Psoas muscle (tissue), 8 donors: ENCODE results near the gene CAMK2N1. TPM values are rescaled to one million over a fixed set of nuclear protein-coding genes. Genes with fewer than 3 reads are reported as not detected.

Experiments
- ATAC-seq, 4 donors: fragments of 200-7000 bp; cut with Tn5 transposase; one replicate each; pipeline ENCODE4 v1.9.1; 2020; ENCODE audit warnings: moderate library complexity in 3 of 4, mild to moderate bottlenecking in 2 of 4
- DNase-seq, 2 donors: peaks; one replicate each; pipeline ENCODE4 v3.0.0-alpha.2; 2020
- H3K27ac ChIP-seq: fragments of 200-600 bp; one replicate; pipeline ENCODE4 v1.8.0; 2022
- H3K27me3 ChIP-seq, 3 donors: fragments of 200-600 bp in 1 of 3; one replicate each; pipeline versions ENCODE4 v1.6.1 to v1.8.0; 2013 to 2022; ENCODE audit warnings: low read length in 2 of 3, mild to moderate bottlenecking in 2 of 3, moderate library complexity in 1 of 3; ENCODE audit not compliant: insufficient read depth in 3 of 3
- H3K36me3 ChIP-seq, 2 donors: fragments of 200-600 bp in 1 of 2; one replicate each; pipeline versions ENCODE4 v1.6.1 to v1.8.0; 2013 to 2022; ENCODE audit warnings: low read depth in 1 of 2, mild to moderate bottlenecking in 1 of 2, moderate library complexity in 1 of 2; ENCODE audit not compliant: insufficient read depth in 1 of 2
- H3K4me1 ChIP-seq: fragments of 200-600 bp; one replicate; pipeline ENCODE4 v1.8.0; 2022
- H3K4me3 ChIP-seq: fragments of 200-600 bp; one replicate; pipeline ENCODE4 v1.8.0; 2022; ENCODE audit warnings: mild to moderate bottlenecking
- H3K9me3 ChIP-seq: fragments of 200-600 bp; one replicate; pipeline ENCODE4 v1.8.0; 2022
- WGBS, 3 donors: extraction: QIAGEN DNeasy Blood & Tissue Kit; methylation state at CpG; one replicate each; pipeline versions ENCODE4 v1.1.6 to v1.1.7; 2013; 5-methylcytosine and 5-hydroxymethylcytosine counted together
- intact Hi-C, 2 donors: fragments of 100-400 bp; cut with DNase I; formaldehyde crosslinking; loops; one replicate each; pipeline versions ENCODE4 v1.11.0 to v1.14.2; 2022
- long read RNA-seq, 2 donors: library from polyadenylated mRNA; unstranded; transcript quantifications; one replicate each; pipeline ENCODE4 v2.0.0, GENCODE V29; 2021
- polyA plus RNA-seq, 3 donors: library from polyadenylated mRNA; stranded (reverse); fragments of 200-250 nt; gene quantifications; one replicate each; pipeline ENCODE4 v1.2.3, GENCODE V29; 2013
- total RNA-seq, 4 donors: library from RNA; stranded (reverse); fragmentation: NEBNext Ultra II Directional in 2 of 4; extraction: Animal tissue kit (Norgen Biotek cat#: 25700) in 2 of 4; gene quantifications; one replicate each; pipeline versions ENCODE4 v1.2.1 to v1.2.4, GENCODE V29; 2021 to 2023
- TF ChIP-seq, protein P1 (sequence below): fragments of 200-600 bp; IDR thresholded peaks from one replicate; pipeline ENCODE4 v1.8.0; 2022; ENCODE audit warnings: antibody characterized with exemption
- donor health status: healthy with polysubstance abuse.
- donor health status: DM: no; HTN: no; CAD: no; lungs with moderate emphysema.
- donor health status: Bipolar disorder and iron deficiency.
- donor health status: healthy.
- donor health status: DM: yes; HTN: yes; CAD: no.
- donor health status: DM: no; HTN: no; CAD: no.
- donor health status: DM: no; HTN: no; CAD: no.
- donor health status: DM: yes; HTN: yes; CAD: no.

The CAMK2N1 gene
- total RNA-seq (1 to 10 TPM; 3.6 to 6.5 (median 4.9) TPM), polyA plus RNA-seq (1 to 10 TPM; 2.2 to 7.9 (median 2.4) TPM)
- long read RNA-seq, donor 1, partial matches to known transcripts: 0 of 3 reads
- long read RNA-seq, donor 1, other reads (novel, unspliced or antisense): 0 of 3 reads
- long read RNA-seq, donor 2, transcript CAMK2N1-201 (2 exons, 2,336 nt): major isoform, 5 of 5 reads
- long read RNA-seq, donor 2, partial matches to known transcripts: 0 of 5 reads
- long read RNA-seq, donor 2, other reads (novel, unspliced or antisense): 0 of 5 reads

DNA sequence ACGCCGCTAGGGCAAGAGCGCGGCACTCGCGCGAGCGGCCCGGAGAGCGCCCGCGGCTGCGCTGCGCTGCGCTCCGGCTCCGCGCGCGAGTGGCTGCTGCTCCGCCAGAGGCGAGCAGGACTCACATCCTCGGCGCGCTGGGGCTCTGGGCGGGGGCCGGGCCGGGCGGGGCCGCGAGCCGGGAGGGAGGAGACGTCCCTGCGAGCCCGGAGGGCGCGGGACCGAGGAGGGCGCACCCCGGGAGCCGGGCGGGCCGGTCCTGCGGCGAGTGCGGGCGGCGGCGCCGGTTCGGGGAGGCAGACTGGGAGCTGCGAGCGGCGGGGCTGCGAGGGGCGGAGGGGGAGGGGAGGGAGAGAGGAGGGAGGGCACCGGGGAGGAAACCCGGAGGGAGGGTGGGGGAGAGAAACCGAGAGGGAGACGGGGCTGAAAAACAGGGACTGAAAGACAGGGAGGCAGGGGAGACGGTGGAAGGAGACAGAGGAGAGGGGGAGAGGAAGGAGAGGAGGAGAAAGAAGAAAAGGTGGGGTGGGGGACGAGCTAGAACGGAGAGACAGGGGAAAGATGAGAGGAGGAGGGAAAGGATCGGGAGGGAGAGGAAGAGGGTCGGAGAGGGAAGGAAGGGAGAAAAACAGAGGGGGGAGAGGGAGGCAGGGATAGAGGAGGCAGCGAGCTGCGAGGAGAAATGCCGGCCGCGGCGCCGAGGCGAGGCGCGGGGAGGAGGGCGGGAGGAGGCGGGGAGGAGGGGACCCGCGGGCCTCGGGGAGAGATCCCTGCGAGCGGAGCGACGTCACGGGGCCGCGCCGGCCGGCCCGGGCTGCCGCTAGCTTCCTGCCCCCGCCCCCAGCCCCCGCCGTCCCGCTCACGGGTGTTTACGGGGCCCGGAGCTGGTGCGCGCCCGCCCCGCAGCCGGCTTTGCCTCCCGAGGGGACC is at the start of gene CAMK2N1:
Gene CAMK2N1 (minus strand): TSS at position 684 of the 930 bp plus-strand sequence. CDS start 831 bp downstream, outside the sequence.
- H3K4me3 ChIP-seq: peak within 1 kb of the TSS; percentile 68
- TF ChIP-seq, protein P1, sequence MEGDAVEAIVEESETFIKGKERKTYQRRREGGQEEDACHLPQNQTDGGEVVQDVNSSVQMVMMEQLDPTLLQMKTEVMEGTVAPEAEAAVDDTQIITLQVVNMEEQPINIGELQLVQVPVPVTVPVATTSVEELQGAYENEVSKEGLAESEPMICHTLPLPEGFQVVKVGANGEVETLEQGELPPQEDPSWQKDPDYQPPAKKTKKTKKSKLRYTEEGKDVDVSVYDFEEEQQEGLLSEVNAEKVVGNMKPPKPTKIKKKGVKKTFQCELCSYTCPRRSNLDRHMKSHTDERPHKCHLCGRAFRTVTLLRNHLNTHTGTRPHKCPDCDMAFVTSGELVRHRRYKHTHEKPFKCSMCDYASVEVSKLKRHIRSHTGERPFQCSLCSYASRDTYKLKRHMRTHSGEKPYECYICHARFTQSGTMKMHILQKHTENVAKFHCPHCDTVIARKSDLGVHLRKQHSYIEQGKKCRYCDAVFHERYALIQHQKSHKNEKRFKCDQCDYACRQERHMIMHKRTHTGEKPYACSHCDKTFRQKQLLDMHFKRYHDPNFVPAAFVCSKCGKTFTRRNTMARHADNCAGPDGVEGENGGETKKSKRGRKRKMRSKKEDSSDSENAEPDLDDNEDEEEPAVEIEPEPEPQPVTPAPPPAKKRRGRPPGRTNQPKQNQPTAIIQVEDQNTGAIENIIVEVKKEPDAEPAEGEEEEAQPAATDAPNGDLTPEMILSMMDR: no peak
- H3K36me3 ChIP-seq: no peaks in the 10 kb centered on the region
- DNase-seq (peak; percentile 76 to 83), ATAC-seq (peak; percentile 41 to 77 (median 64))
- H3K27me3 ChIP-seq: peaks cover 0 to 63% (median 20%) of the 10 kb centered on the region in 3 donors
- no peaks in the 10 kb centered on the region for H3K9me3 ChIP-seq
- intact Hi-C loops: loop anchor here in 1 of 2 donors (10.0 kb wide), 1 partner anchor 111 kb away; no protein-coding TSS in a partner anchor
- peak within 1 kb of the TSS; percentile 3 for H3K27ac ChIP-seq
- H3K4me1 ChIP-seq: peaks cover 11% of the 10 kb centered on the region
- 0 to 1% (median 1%) methylated on average over 52 to 103 of the region's 104 CpGs for WGBS, 3 donors

DNA sequence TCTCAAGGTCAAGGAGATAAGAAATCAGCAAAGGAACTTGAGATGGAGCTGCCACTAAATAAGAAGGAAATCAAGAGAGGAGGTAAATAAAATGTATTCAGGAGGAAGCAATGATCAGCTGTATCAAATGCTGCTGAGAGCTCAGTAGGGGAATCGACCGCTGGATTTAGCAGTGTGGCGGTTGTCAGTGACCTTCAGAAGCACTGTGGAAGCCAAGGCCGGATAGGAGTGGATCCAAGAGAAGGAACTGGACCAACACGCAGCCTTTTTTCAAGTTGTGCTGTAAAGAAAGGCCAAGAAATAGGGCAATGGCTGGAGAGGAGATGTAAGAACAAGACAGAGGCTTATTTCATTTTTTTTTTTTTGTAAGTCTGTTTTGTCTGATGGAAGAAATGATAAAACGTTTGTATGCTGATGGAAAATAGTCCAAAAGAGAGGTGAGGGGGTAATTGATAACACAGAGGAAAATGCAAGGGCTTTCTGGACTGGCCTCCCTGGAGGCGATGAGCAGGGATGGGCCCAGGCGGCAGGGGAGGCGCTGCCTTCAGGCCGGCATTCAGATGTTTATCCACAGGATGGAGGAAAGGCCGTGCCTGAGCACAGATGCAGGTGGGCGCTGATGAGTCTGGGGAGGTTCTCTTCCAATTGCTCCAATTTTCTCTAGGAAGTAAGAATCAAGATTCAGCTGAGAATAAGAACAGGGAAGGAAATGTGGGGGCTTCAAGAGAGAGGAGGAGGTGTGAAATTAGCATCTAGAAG is 48.8 kb upstream of the CAMK2N1 start:
- H3K27ac ChIP-seq: no peak overlapping the region
- 50 to 55% (median 53%) methylated on average over 12 of the region's 12 CpGs for WGBS, 3 donors
- H3K27me3 ChIP-seq: peaks cover 0 to 20% (median 2%) of the 10 kb centered on the region in 3 donors
- H3K36me3 ChIP-seq: no peaks in the 10 kb centered on the region
- H3K4me3 ChIP-seq: no peak overlapping the region
- DNase-seq (no peak), ATAC-seq (no peak)
- TF ChIP-seq, protein P1: no peak
- H3K9me3 ChIP-seq: no peaks in the 10 kb centered on the region
- intact Hi-C loops: no loop called here
- no peaks in the 10 kb centered on the region for H3K4me1 ChIP-seq

DNA sequence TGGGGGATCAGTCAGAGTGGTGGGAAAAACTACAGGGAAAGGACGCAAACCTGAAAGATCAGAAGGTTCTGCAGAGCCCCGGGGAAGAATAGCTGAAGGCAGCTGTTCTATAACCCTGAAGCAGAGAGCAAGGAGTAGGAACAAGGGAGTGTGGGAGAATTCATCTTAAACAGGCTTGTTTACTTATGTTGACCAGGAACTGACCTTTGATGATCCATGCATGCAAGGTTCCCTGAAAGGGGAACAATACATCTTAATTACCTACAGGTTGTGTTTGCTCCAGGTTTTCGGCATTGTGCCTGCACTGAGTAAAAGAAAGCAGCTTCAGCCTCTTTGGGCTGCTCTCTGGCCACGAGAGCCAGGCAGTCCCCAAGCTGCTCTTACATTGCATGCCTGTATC is 47.6 kb upstream of the CAMK2N1 start:
- no peaks in the 10 kb centered on the region for H3K9me3 ChIP-seq
- TF ChIP-seq, protein P1: no peak
- 61 to 68% (median 63%) methylated on average over 4 of the region's 4 CpGs for WGBS, 3 donors
- H3K4me3 ChIP-seq: no peak overlapping the region
- no peak overlapping the region for H3K27ac ChIP-seq
- ATAC-seq (no peak), DNase-seq (no peak)
- intact Hi-C loops: no loop called here
- H3K4me1 ChIP-seq: no peaks in the 10 kb centered on the region
- H3K36me3 ChIP-seq: no peaks in the 10 kb centered on the region
- H3K27me3 ChIP-seq: peaks cover 0 to 32% (median 2%) of the 10 kb centered on the region in 3 donors

DNA sequence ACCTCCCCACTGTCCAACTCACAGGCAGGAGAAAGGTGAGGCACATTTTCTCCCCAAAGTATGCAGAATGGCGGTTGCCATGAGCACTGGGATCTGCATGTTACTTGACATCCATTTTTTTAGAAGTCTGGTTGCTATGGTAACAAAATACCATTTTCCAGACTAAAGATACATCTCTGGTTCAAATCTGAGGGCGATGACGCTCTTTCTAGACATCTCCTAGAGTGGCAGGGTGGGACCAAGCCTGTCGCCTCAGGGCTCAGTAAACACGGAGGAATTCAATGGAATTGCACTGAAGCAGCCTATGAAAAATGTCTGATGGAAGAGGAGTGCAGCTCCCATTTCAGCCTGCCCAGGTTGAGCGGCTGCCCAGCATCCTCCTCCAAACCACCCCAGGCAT is 44.9 kb upstream of the CAMK2N1 start:
- Histone ChIP-seq H3K4me1 (no peaks in the 10 kb centered on the region), H3K27ac (no peak overlapping the region), H3K9me3 (no peaks in the 10 kb centered on the region), H3K36me3 (no peaks in the 10 kb centered on the region), H3K4me3 (no peak overlapping the region), H3K27me3 (peaks cover 0 to 42% (median 0%) of the 10 kb centered on the region in 3 donors)
- TF ChIP-seq, protein P1: no peak
- DNase-seq (no peak), ATAC-seq (no peak)
- 70 to 78% (median 72%) methylated on average over 6 of the region's 6 CpGs for WGBS, 3 donors
- intact Hi-C loops: no loop called here
